Kidney (tissue), 14 donors: ENCODE data around the gene NSA2. TPM values are rescaled to one million over a fixed set of nuclear protein-coding genes. Genes with fewer than 3 reads are reported as not detected.

Source experiments
- DNase-seq, 5 donors: peaks; one replicate each; pipeline ENCODE4 v3.0.0-alpha.2; 2013 to 2020
- FAIRE-seq: peaks from 2 replicates; lab custom pipeline; 2012; peaks lifted over from hg19 to GRCh38; lab: Jason Lieb, UNC
- H3K27ac ChIP-seq, 2 donors: one replicate each; pipeline ENCODE4 v1.7.0; 2013; ENCODE audit warnings: low read depth in 2 of 2, low read length in 2 of 2, inconsistent platforms in 1 of 2
- H3K27me3 ChIP-seq: one replicate; pipeline ENCODE4 v1.7.1; 2013; ENCODE audit warnings: low read length, inconsistent platforms; ENCODE audit not compliant: control insufficient read depth, insufficient read depth
- H3K36me3 ChIP-seq, 3 donors: one replicate each; pipeline versions ENCODE4 v1.7.0 to v1.7.1; 2013; ENCODE audit warnings: low read length in 3 of 3, control low read depth in 1 of 3, inconsistent platforms in 1 of 3; ENCODE audit not compliant: insufficient read depth in 3 of 3, control insufficient read depth in 2 of 3
- H3K4me1 ChIP-seq, 3 donors: one replicate each; pipeline versions ENCODE4 v1.7.0 to v1.7.1; 2013; ENCODE audit warnings: low read length in 3 of 3, inconsistent platforms in 1 of 3, low read depth in 1 of 3; ENCODE audit not compliant: control insufficient read depth in 2 of 3, insufficient read depth in 2 of 3
- H3K4me3 ChIP-seq, 3 donors: one replicate each; pipeline versions ENCODE4 v1.7.0 to v1.8.1; 2013; ENCODE audit warnings: low read length in 3 of 3, control low read depth in 1 of 3, inconsistent platforms in 1 of 3
- H3K9ac ChIP-seq, 3 donors: one replicate each; pipeline versions ENCODE4 v1.7.0 to v1.7.1; 2013; ENCODE audit warnings: low read length in 3 of 3, control low read depth in 1 of 3, inconsistent platforms in 1 of 3
- H3K9me3 ChIP-seq, 3 donors: one replicate each; pipeline versions ENCODE4 v1.7.0 to v1.7.1; 2013; ENCODE audit warnings: low read length in 3 of 3, control low read depth in 1 of 3, inconsistent platforms in 1 of 3; ENCODE audit not compliant: control insufficient read depth in 2 of 3, insufficient read depth in 1 of 3
- intact Hi-C: fragments of 100-400 bp; cut with DNase I; formaldehyde crosslinking; loops from one replicate; pipeline ENCODE4 v1.11.1; 2022
- polyA plus RNA-seq: library from polyadenylated mRNA; stranded (reverse); fragments of 350-450 nt; fragmentation: Illumina TruSeq; extraction: RNeasy Lipid Tissue Mini Kit (QIAGEN cat#74804); gene quantifications from one replicate; pipeline ENCODE4 v1.2.3, GENCODE V29; 2014; ENCODE audit warnings: low read depth, low replicate concordance; ENCODE audit not compliant: insufficient read depth
- total RNA-seq: library from RNA; stranded (reverse); fragmentation: NEBNext Ultra II Directional; extraction: Animal tissue kit (Norgen Biotek cat#: 25700); gene quantifications from one replicate; pipeline ENCODE4 v1.2.1, GENCODE V29; 2021
- TF ChIP-seq, protein P1 (sequence below): IDR thresholded peaks from 3 replicates; pipeline ENCODE4 v1.5.1; 2012; ENCODE audit warnings: mild to moderate bottlenecking, moderate library complexity, borderline replicate concordance; ENCODE audit not compliant: insufficient read depth; ENCODE audit errors: extremely low read depth
- donor health status: control.
- donor health status: control.
- donor health status: control.
- donor health status: control.
- donor health status: control.
- donor health status: DM: yes; HTN: yes; CAD: no.
- donor health status: Normal renal cell carcinoma (clear cell type).

Gene NSA2
- total and polyA plus RNA-seq, 2 donors from 2014 or later: 46.8 to 78.3 TPM

GRCh38 chr5:74810915-74811314 is 43.9 kb downstream of the NSA2 start:
- Histone ChIP-seq H3K27me3 (no peaks in the 10 kb centered on the region), H3K9ac (no peak overlapping the region), H3K36me3 (no peaks in the 10 kb centered on the region), H3K27ac (no peak overlapping the region), H3K4me1 (no peaks in the 10 kb centered on the region), H3K4me3 (no peak overlapping the region), H3K9me3 (no peaks in the 10 kb centered on the region)
- intact Hi-C loops: no loop called here
- FAIRE-seq (no peak), DNase-seq (no peak)
- TF ChIP-seq, protein P1, sequence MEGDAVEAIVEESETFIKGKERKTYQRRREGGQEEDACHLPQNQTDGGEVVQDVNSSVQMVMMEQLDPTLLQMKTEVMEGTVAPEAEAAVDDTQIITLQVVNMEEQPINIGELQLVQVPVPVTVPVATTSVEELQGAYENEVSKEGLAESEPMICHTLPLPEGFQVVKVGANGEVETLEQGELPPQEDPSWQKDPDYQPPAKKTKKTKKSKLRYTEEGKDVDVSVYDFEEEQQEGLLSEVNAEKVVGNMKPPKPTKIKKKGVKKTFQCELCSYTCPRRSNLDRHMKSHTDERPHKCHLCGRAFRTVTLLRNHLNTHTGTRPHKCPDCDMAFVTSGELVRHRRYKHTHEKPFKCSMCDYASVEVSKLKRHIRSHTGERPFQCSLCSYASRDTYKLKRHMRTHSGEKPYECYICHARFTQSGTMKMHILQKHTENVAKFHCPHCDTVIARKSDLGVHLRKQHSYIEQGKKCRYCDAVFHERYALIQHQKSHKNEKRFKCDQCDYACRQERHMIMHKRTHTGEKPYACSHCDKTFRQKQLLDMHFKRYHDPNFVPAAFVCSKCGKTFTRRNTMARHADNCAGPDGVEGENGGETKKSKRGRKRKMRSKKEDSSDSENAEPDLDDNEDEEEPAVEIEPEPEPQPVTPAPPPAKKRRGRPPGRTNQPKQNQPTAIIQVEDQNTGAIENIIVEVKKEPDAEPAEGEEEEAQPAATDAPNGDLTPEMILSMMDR: no peak

DNA sequence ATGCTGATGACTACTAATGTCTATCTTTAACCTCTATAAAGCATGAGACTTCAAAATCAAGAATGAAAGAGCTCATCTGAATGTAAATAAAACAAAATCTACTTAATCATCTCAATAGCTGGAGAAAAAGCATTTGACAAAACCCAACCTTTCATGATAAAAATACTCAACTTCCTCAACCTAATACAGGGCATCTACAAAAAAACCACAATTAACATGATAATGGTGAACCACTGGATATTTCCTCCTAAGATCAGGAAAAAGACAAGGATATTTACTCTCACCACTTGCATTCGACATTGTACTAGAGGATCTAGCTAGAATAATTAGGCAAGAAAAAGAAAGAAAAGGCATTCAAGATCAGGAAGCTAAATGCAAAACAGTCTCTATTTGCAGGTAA is 49.8 kb downstream of the NSA2 start:
- intact Hi-C loops: no loop called here
- no peak overlapping the region for H3K4me3 ChIP-seq
- no peak overlapping the region for H3K27ac ChIP-seq
- no peaks in the 10 kb centered on the region for H3K27me3 ChIP-seq
- H3K36me3 ChIP-seq: no peaks in the 10 kb centered on the region
- no peaks in the 10 kb centered on the region for H3K4me1 ChIP-seq
- H3K9me3 ChIP-seq: no peaks in the 10 kb centered on the region
- H3K9ac ChIP-seq: no peak overlapping the region
- TF ChIP-seq, protein P1: no peak
- no peak for DNase-seq
- no peak for FAIRE-seq

- H3K9me3 ChIP-seq: no peaks in the 10 kb centered on the region
- no peaks in the 10 kb centered on the region for H3K4me1 ChIP-seq
- FAIRE-seq: no peak
- H3K9ac ChIP-seq: no peak overlapping the region
- intact Hi-C loops: no loop called here
- no peak overlapping the region for H3K4me3 ChIP-seq
- no peaks in the 10 kb centered on the region for H3K27me3 ChIP-seq
- DNase-seq: no peak
- TF ChIP-seq, protein P1: no peak
- H3K27ac ChIP-seq: no peak overlapping the region
- no peaks in the 10 kb centered on the region for H3K36me3 ChIP-seq
Measured at GRCh38 chr5:74822288-74822687, 55.2 kb downstream of the NSA2 start.

GRCh38 chr5:74829413-74829812 is 62.4 kb downstream of the NSA2 start:
- Histone ChIP-seq H3K4me3 (no peak overlapping the region), H3K36me3 (no peaks in the 10 kb centered on the region), H3K9ac (no peak overlapping the region), H3K4me1 (no peaks in the 10 kb centered on the region), H3K27me3 (no peaks in the 10 kb centered on the region), H3K9me3 (no peaks in the 10 kb centered on the region), H3K27ac (no peak overlapping the region)
- TF ChIP-seq, protein P1: no peak
- FAIRE-seq (no peak), DNase-seq (no peak)
- intact Hi-C loops: no loop called here
